ENCODE measurements around the gene UTP25.

UTP25 gene

DNA sequence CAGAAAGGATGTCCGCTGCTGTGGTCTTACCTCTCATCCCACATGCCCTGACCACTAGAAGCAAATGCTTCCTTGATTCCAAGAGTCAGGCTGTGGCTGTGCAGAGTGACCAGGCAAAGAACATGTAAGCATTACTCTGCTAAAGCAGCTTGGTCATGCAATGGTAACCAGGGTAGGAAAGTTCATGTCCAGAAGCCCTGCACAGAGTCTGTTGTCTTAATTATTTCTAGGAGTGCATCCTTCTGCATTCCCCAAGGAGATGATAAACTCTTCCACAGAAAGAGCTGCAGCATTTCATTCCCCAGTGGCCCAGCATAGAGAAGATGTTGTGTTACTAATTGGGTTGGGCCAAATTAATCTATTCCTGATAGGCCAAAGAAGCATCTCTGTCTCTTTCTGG is 10.1 kb upstream of the UTP25 start:
- Histone ChIP-seq H3K4me3 (ENCODE audit: low read depth in 1 of 2, low read length in 2 of 2) (no peak overlapping the region), H3K4me1 (ENCODE audit: insufficient read depth, low read length) (peaks cover 2% of the 10 kb centered on the region; the same call in 1 of the 2 replicates), H4K20me1 (ENCODE audit: insufficient read depth, low read length) (no peaks in the 10 kb centered on the region), H3K79me2 (ENCODE audit: insufficient read depth, low read length) (no peaks in the 10 kb centered on the region), H2AFZ (ENCODE audit: low read depth, low read length) (no peak overlapping the region), H3K9me3 (ENCODE audit: insufficient read depth, low read length, severe bottlenecking) (no peaks in the 10 kb centered on the region), H3K36me3 (ENCODE audit: insufficient read depth, low read length) (no peaks in the 10 kb centered on the region), H3K4me2 (ENCODE audit: insufficient read depth, low read length) (no peak overlapping the region), H3K9ac (ENCODE audit: low read depth, low read length) (no peak overlapping the region), H3K27ac (ENCODE audit: low read length) (no peak overlapping the region), H3K27me3 (ENCODE audit: insufficient read depth, low read length, poor library complexity) (peaks cover 12% of the 10 kb centered on the region)
- DNase-seq = no peak
- no peak for TF ChIP-seq EZH2 (IDR thresholded peaks at IDR 0.05; ENCODE audit: borderline replicate concordance, low read depth, low read length, severe bottlenecking)
- TF ChIP-seq, protein P1, sequence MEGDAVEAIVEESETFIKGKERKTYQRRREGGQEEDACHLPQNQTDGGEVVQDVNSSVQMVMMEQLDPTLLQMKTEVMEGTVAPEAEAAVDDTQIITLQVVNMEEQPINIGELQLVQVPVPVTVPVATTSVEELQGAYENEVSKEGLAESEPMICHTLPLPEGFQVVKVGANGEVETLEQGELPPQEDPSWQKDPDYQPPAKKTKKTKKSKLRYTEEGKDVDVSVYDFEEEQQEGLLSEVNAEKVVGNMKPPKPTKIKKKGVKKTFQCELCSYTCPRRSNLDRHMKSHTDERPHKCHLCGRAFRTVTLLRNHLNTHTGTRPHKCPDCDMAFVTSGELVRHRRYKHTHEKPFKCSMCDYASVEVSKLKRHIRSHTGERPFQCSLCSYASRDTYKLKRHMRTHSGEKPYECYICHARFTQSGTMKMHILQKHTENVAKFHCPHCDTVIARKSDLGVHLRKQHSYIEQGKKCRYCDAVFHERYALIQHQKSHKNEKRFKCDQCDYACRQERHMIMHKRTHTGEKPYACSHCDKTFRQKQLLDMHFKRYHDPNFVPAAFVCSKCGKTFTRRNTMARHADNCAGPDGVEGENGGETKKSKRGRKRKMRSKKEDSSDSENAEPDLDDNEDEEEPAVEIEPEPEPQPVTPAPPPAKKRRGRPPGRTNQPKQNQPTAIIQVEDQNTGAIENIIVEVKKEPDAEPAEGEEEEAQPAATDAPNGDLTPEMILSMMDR (IDR thresholded peaks at IDR 0.05; ENCODE audit: borderline replicate concordance, extremely low read depth, low read length, poor library complexity, severe bottlenecking) = no peak
- no peak for ATAC-seq (ENCODE audit: insufficient read depth, low read depth)

DNA sequence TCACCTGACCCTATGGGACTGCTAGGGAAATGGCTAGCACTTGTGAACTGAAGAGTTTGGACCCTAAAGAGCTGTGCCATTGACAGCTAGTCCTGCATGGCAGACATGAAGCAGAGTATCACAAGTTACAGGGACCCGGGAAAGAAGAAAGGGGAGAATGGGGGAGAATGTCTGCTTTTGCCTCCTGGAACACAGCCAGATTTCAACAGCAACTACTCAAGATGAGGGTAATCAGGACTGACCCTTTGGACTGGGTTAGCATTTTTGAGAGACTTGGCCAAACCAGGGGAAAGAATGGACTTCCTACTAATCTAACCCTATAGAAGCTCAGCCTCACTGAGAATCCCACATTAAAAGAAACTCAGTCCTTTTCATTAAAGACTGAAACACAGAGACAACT is 8.7 kb upstream of the UTP25 start:
- ATAC-seq (ENCODE audit: insufficient read depth, low read depth) (no peak), DNase-seq (no peak)
- Histone ChIP-seq H3K27me3 (ENCODE audit: insufficient read depth, low read length, poor library complexity) (peaks cover 12% of the 10 kb centered on the region), H3K4me3 (ENCODE audit: low read depth in 1 of 2, low read length in 2 of 2) (no peak overlapping the region), H3K79me2 (ENCODE audit: insufficient read depth, low read length) (no peaks in the 10 kb centered on the region), H3K27ac (ENCODE audit: low read length) (no peak overlapping the region), H3K4me1 (ENCODE audit: insufficient read depth, low read length) (peaks cover 9% of the 10 kb centered on the region; the same call in 1 of the 2 replicates), H3K36me3 (ENCODE audit: insufficient read depth, low read length) (no peaks in the 10 kb centered on the region), H3K9me3 (ENCODE audit: insufficient read depth, low read length, severe bottlenecking) (no peaks in the 10 kb centered on the region), H3K4me2 (ENCODE audit: insufficient read depth, low read length) (no peak overlapping the region), H2AFZ (ENCODE audit: low read depth, low read length) (no peak overlapping the region), H3K9ac (ENCODE audit: low read depth, low read length) (no peak overlapping the region), H4K20me1 (ENCODE audit: insufficient read depth, low read length) (no peaks in the 10 kb centered on the region)
- TF ChIP-seq, protein P1 (IDR thresholded peaks at IDR 0.05; ENCODE audit: borderline replicate concordance, extremely low read depth, low read length, poor library complexity, severe bottlenecking) = no peak
- TF ChIP-seq EZH2 (IDR thresholded peaks at IDR 0.05; ENCODE audit: borderline replicate concordance, low read depth, low read length, severe bottlenecking) = no peak

DNA sequence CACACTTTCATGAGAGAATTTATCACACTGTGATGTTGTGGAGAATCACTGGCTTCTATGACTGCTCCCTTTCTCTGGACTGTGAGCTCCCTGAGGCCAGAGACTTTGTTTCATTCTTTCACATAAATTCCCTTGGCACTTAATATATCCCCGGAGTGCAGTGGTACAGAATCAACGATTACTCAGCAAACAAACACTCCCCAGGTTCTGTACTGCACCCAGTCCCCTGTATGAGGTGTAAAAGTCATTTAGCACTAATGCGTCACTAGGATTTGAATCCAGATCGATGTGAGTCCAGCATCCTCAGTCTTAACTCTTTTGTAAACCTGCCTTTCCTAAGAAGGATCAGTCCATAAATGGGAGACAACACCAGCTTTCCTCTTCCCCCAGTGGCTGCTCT is 6.8 kb upstream of the UTP25 start:
- ATAC-seq (ENCODE audit: insufficient read depth, low read depth) = no peak
- Histone ChIP-seq H3K9ac (ENCODE audit: low read depth, low read length) (no peak overlapping the region), H3K4me3 (ENCODE audit: low read depth in 1 of 2, low read length in 2 of 2) (no peak overlapping the region), H3K27me3 (ENCODE audit: insufficient read depth, low read length, poor library complexity) (peaks cover 9% of the 10 kb centered on the region), H3K4me2 (ENCODE audit: insufficient read depth, low read length) (no peak overlapping the region), H3K4me1 (ENCODE audit: insufficient read depth, low read length) (peaks cover 9% of the 10 kb centered on the region; the same call in 1 of the 2 replicates), H3K36me3 (ENCODE audit: insufficient read depth, low read length) (no peaks in the 10 kb centered on the region), H3K79me2 (ENCODE audit: insufficient read depth, low read length) (no peaks in the 10 kb centered on the region), H3K27ac (ENCODE audit: low read length) (no peak overlapping the region), H3K9me3 (ENCODE audit: insufficient read depth, low read length, severe bottlenecking) (no peaks in the 10 kb centered on the region), H2AFZ (ENCODE audit: low read depth, low read length) (no peak overlapping the region), H4K20me1 (ENCODE audit: insufficient read depth, low read length) (no peaks in the 10 kb centered on the region)
- no peak for DNase-seq
- no peak for TF ChIP-seq EZH2 (IDR thresholded peaks at IDR 0.05; ENCODE audit: borderline replicate concordance, low read depth, low read length, severe bottlenecking)
- TF ChIP-seq, protein P1 (IDR thresholded peaks at IDR 0.05; ENCODE audit: borderline replicate concordance, extremely low read depth, low read length, poor library complexity, severe bottlenecking) = no peak

DNA sequence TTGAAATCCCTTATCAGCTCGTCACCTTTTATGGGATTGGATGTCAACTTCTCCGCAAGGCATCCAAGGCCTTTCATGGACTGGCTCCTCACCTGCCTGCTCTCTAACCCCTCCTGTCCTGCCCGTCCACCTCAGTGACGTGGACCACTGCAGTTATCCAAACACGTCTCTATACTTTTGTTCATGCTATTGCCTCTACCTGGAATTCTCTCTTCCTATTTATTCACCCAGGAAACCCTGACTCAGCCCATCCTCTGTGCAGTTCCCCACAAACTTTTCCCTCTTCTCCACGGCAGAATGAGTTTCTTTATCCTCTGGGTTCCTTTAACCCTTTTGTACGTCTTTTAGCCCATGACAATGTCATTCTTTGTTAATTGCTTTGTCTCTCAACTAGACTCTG is 5.1 kb upstream of the UTP25 start:
- Histone ChIP-seq H3K27me3 (ENCODE audit: insufficient read depth, low read length, poor library complexity) (peaks cover 6% of the 10 kb centered on the region), H3K4me1 (ENCODE audit: insufficient read depth, low read length) (peaks cover 20% of the 10 kb centered on the region), H3K79me2 (ENCODE audit: insufficient read depth, low read length) (no peaks in the 10 kb centered on the region), H3K9ac (ENCODE audit: low read depth, low read length) (no peak overlapping the region), H3K27ac (ENCODE audit: low read length) (no peak overlapping the region), H2AFZ (ENCODE audit: low read depth, low read length) (peak overlapping the region; percentile 64), H3K4me2 (ENCODE audit: insufficient read depth, low read length) (peak overlapping the region; percentile 34; the same call in 1 of the 2 replicates), H4K20me1 (ENCODE audit: insufficient read depth, low read length) (no peaks in the 10 kb centered on the region), H3K9me3 (ENCODE audit: insufficient read depth, low read length, severe bottlenecking) (no peaks in the 10 kb centered on the region), H3K4me3 (ENCODE audit: low read depth in 1 of 2, low read length in 2 of 2) (no peak overlapping the region), H3K36me3 (ENCODE audit: insufficient read depth, low read length) (no peaks in the 10 kb centered on the region)
- TF ChIP-seq EZH2 (IDR thresholded peaks at IDR 0.05; ENCODE audit: borderline replicate concordance, low read depth, low read length, severe bottlenecking) = no peak
- TF ChIP-seq, protein P1 (IDR thresholded peaks at IDR 0.05; ENCODE audit: borderline replicate concordance, extremely low read depth, low read length, poor library complexity, severe bottlenecking) = no peak
- DNase-seq (no peak), ATAC-seq (ENCODE audit: insufficient read depth, low read depth) (no peak)

Measured in DND-41 (cell line).